ENCODE results near the gene UNC79. TPM values are rescaled to one million over a fixed set of nuclear protein-coding genes. Genes with fewer than 3 reads are reported as not detected.
A peak's percentile ranks its signal among the peaks of the same experiment; 100 is the strongest.

Gene UNC79
- total RNA-seq, 2 donors from 2014 or later, result 6.0 to 14.4 TPM

DNA sequence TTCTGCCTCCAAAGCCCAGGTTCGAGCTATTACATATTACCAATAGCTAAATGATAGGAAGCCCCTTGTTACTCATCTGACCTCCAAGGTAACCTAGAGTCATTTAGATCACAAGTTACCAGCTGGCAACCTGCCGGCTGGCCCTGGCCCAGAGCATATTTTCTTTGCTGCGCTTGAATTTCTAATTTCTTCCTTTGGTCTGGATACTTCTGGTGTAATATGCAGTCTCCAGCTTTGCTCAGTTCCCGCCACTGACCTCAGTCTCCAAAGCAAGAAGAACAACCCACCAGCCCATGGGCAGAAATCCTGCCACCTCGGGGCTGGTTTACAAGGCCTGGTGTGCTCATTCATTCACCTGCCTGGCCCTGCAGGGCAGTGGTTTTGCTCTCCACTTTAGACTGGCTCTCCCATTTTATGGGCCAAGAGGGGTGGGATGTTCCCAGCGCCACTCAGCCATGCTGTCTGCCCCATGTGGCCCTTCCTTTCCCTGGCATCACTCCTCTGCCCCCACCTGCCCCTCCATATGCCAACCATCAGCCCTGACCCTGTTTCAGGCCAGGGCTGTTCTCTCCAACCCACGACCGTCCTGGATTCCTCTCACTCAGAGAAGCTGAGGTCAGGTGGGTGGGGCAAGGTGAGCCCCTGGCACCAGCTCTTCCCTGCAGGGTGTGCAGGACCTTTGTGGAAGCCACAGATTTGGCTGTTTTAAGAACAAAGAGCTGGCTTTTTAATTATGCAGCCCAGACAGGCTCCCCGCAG, 281.5 kb downstream of the UNC79 start:
- WGBS, 2 experiments (ENCODE audit: insufficient coverage in 1 of 2, insufficient read length in 1 of 2), result 90 to 92% methylated on average over 6 to 9 of the region's 9 CpGs
- H3K27me3 Mint-ChIP-seq (ENCODE audit: insufficient read depth), result no peaks in the 10 kb centered on the region
- TF ChIP-seq, protein P1, sequence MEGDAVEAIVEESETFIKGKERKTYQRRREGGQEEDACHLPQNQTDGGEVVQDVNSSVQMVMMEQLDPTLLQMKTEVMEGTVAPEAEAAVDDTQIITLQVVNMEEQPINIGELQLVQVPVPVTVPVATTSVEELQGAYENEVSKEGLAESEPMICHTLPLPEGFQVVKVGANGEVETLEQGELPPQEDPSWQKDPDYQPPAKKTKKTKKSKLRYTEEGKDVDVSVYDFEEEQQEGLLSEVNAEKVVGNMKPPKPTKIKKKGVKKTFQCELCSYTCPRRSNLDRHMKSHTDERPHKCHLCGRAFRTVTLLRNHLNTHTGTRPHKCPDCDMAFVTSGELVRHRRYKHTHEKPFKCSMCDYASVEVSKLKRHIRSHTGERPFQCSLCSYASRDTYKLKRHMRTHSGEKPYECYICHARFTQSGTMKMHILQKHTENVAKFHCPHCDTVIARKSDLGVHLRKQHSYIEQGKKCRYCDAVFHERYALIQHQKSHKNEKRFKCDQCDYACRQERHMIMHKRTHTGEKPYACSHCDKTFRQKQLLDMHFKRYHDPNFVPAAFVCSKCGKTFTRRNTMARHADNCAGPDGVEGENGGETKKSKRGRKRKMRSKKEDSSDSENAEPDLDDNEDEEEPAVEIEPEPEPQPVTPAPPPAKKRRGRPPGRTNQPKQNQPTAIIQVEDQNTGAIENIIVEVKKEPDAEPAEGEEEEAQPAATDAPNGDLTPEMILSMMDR (conservative IDR thresholded peaks at IDR 0.05), result no peak
- no peaks in the 10 kb centered on the region for H3K9me3 Mint-ChIP-seq
- H3K36me3 Mint-ChIP-seq (ENCODE audit: low read depth), result peaks cover 3% of the 10 kb centered on the region
- DNase-seq, result peak; percentile 45
- Histone ChIP-seq H3K36me3 (ENCODE audit: control insufficient read depth, insufficient read depth, low read length) (no peaks in the 10 kb centered on the region), H3K4me1 (ENCODE audit: control insufficient read depth, insufficient read depth, low read length) (peaks cover 9% of the 10 kb centered on the region), H3K4me3 (ENCODE audit: low read length) (no peak overlapping the region), H3K9ac (ENCODE audit: extremely low read depth, low read length, poor library complexity, severe bottlenecking) (no peak overlapping the region), H3K27ac (ENCODE audit: low read depth, low read length) (no peak overlapping the region), H3K27me3 (ENCODE audit: control insufficient read depth, insufficient read depth, low read length, poor library complexity, severe bottlenecking) (no peaks in the 10 kb centered on the region), H3K9me3 (ENCODE audit: control insufficient read depth, low read length) (no peaks in the 10 kb centered on the region)
- peak overlapping the region; percentile 49 for H3K27ac Mint-ChIP-seq
- no peak overlapping the region for H3K4me3 Mint-ChIP-seq
- peaks cover 19% of the 10 kb centered on the region for H3K4me1 Mint-ChIP-seq

DNA sequence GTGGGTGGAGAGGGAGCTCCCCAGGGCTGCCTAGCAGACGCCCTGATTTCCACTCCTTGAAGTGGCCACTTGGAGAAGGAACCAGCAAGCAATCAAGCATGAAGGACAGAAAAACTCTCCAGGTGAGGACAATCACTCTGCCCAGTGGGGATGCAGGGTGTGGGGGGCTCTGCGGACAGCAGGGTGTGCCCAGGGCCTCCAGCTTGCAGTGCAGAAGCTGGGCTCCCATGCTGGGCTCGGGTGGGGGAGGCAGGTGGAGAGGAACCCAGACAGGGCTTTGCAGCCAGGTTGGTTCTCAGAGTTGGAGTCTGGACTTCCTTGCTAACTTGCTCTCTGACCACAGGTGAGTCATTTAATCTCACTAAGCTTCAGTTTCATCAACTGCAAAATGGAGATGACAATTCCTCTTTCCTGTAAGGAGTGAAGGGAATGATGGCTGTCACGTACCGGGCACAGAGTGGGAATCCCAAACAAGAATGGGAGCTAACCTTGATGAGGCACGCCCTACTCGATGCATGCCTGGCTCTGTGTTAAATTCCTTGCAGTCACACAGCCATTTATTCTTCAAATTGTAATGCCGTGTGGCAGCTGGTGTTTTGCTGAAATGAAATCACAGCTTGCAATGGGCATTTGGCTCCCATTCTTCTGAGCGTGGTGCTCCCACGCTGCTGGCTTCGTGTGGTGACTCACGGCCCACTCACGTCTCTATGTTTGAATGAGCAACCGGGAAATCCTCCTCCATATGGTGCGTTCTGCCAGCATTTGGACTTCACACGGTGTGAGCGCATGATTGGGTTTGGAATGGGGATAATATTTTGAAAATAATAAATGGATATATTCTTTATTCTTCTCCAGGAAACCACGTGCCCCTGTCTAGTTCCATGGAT, 282.3 kb downstream of the UNC79 start:
- peak; percentile 40 for DNase-seq
- H3K4me3 Mint-ChIP-seq, result no peak overlapping the region
- H3K9me3 Mint-ChIP-seq, result no peaks in the 10 kb centered on the region
- H3K27ac Mint-ChIP-seq, result peak overlapping the region; percentile 49
- Histone ChIP-seq H3K27me3 (ENCODE audit: control insufficient read depth, insufficient read depth, low read length, poor library complexity, severe bottlenecking) (no peaks in the 10 kb centered on the region), H3K27ac (ENCODE audit: low read depth, low read length) (no peak overlapping the region), H3K9ac (ENCODE audit: extremely low read depth, low read length, poor library complexity, severe bottlenecking) (no peak overlapping the region), H3K9me3 (ENCODE audit: control insufficient read depth, low read length) (no peaks in the 10 kb centered on the region), H3K4me3 (ENCODE audit: low read length) (no peak overlapping the region), H3K4me1 (ENCODE audit: control insufficient read depth, insufficient read depth, low read length) (peaks cover 9% of the 10 kb centered on the region), H3K36me3 (ENCODE audit: control insufficient read depth, insufficient read depth, low read length) (no peaks in the 10 kb centered on the region)
- H3K36me3 Mint-ChIP-seq (ENCODE audit: low read depth), result no peaks in the 10 kb centered on the region
- TF ChIP-seq, protein P1 (conservative IDR thresholded peaks at IDR 0.05), result no peak
- 92% methylated on average over 12 to 18 of the region's 18 CpGs for WGBS, 2 experiments (ENCODE audit: insufficient coverage in 1 of 2, insufficient read length in 1 of 2)
- H3K27me3 Mint-ChIP-seq (ENCODE audit: insufficient read depth), result no peaks in the 10 kb centered on the region
- peaks cover 19% of the 10 kb centered on the region for H3K4me1 Mint-ChIP-seq

GRCh38 chr14:93713726-93714405, 283.1 kb downstream of the UNC79 start:
- no peak overlapping the region for H3K4me3 Mint-ChIP-seq
- no peak overlapping the region for H3K4me3 ChIP-seq (ENCODE audit: low read length)
- DNase-seq, result peak; percentile 43
- H3K27ac ChIP-seq (ENCODE audit: low read depth, low read length), result no peak overlapping the region
- no peak overlapping the region for H3K9ac ChIP-seq (ENCODE audit: extremely low read depth, low read length, poor library complexity, severe bottlenecking)
- no peaks in the 10 kb centered on the region for H3K9me3 ChIP-seq (ENCODE audit: control insufficient read depth, low read length)
- no peaks in the 10 kb centered on the region for H3K36me3 Mint-ChIP-seq (ENCODE audit: low read depth)
- WGBS, 2 experiments (ENCODE audit: insufficient coverage in 1 of 2, insufficient read length in 1 of 2), result 91 to 94% methylated on average over 11 to 13 of the region's 13 CpGs
- H3K9me3 Mint-ChIP-seq, result no peaks in the 10 kb centered on the region
- no peak overlapping the region for H3K27ac Mint-ChIP-seq
- no peaks in the 10 kb centered on the region for H3K27me3 ChIP-seq (ENCODE audit: control insufficient read depth, insufficient read depth, low read length, poor library complexity, severe bottlenecking)
- peaks cover 22% of the 10 kb centered on the region for H3K4me1 Mint-ChIP-seq
- H3K27me3 Mint-ChIP-seq (ENCODE audit: insufficient read depth), result no peaks in the 10 kb centered on the region
- TF ChIP-seq, protein P1 (conservative IDR thresholded peaks at IDR 0.05), result no peak
- peaks cover 9% of the 10 kb centered on the region for H3K4me1 ChIP-seq (ENCODE audit: control insufficient read depth, insufficient read depth, low read length)
- no peaks in the 10 kb centered on the region for H3K36me3 ChIP-seq (ENCODE audit: control insufficient read depth, insufficient read depth, low read length)
